ENCODE results near the gene CHL1. TPM values are rescaled to one million over a fixed set of nuclear protein-coding genes. Genes with fewer than 3 reads are reported as not detected.

CHL1 gene
- total RNA-seq, 1 experiment from 2014 or later: not detected

DNA sequence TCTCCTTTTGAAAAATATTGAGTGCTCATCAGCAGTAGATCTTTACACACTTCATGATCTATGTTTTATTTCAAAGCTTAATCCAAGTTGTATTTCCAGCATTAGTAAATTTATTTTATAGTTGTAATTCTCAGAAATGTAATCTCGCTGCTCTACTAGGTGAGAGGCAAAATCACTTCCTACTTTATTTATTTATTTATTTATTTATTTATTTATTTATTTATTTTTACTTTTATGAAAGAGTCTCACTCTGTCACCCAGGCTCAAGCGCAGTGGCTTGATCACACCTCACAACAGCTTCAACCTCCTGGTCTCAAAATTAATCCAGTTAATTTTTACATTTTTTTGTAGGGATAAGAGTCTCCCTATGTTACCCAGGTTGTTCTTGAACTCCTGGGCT lies 127.9 kb downstream of the CHL1 start:
- H3K36me3 ChIP-seq (ENCODE audit: low read depth): no peaks in the 10 kb centered on the region
- ChIA-PET CTCF (no interaction called here), POLR2A (ENCODE audit: unreplicated experiment) (no interaction called here)
- no peak overlapping the region for H3K4me2 ChIP-seq
- H3K4me1 ChIP-seq (replicated peaks; ENCODE audit: insufficient read depth): no peaks in the 10 kb centered on the region
- H2AFZ ChIP-seq: no peak overlapping the region
- H3K9me2 ChIP-seq (ENCODE audit: insufficient read depth): no peaks in the 10 kb centered on the region
- H4K20me1 ChIP-seq (ENCODE audit: insufficient read depth): no peaks in the 10 kb centered on the region
- H3F3A ChIP-seq (ENCODE audit: insufficient read depth, low read depth): no peaks in the 10 kb centered on the region
- no peak for TF ChIP-seq EZH2 (IDR thresholded peaks at IDR 0.05; ENCODE audit: low read depth)
- TF ChIP-seq, protein P1, sequence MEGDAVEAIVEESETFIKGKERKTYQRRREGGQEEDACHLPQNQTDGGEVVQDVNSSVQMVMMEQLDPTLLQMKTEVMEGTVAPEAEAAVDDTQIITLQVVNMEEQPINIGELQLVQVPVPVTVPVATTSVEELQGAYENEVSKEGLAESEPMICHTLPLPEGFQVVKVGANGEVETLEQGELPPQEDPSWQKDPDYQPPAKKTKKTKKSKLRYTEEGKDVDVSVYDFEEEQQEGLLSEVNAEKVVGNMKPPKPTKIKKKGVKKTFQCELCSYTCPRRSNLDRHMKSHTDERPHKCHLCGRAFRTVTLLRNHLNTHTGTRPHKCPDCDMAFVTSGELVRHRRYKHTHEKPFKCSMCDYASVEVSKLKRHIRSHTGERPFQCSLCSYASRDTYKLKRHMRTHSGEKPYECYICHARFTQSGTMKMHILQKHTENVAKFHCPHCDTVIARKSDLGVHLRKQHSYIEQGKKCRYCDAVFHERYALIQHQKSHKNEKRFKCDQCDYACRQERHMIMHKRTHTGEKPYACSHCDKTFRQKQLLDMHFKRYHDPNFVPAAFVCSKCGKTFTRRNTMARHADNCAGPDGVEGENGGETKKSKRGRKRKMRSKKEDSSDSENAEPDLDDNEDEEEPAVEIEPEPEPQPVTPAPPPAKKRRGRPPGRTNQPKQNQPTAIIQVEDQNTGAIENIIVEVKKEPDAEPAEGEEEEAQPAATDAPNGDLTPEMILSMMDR (conservative IDR thresholded peaks at IDR 0.05): no peak
- no peak overlapping the region for H3K4me3 ChIP-seq
- no peaks in the 10 kb centered on the region for H3K79me2 ChIP-seq (ENCODE audit: low read depth)
- no peak for DNase-seq
- BruUV-seq (replicated peaks): no TSS peak
- intact Hi-C loops (cut with micrococcal nuclease; ENCODE audit: unreplicated experiment): no loop called here
- no peaks in the 10 kb centered on the region for H3K9me3 ChIP-seq (ENCODE audit: insufficient read depth, low read depth)
- H3K27ac ChIP-seq: no peak overlapping the region
- no peaks in the 10 kb centered on the region for H3K27me3 ChIP-seq (ENCODE audit: insufficient read depth, low read depth)

DNA sequence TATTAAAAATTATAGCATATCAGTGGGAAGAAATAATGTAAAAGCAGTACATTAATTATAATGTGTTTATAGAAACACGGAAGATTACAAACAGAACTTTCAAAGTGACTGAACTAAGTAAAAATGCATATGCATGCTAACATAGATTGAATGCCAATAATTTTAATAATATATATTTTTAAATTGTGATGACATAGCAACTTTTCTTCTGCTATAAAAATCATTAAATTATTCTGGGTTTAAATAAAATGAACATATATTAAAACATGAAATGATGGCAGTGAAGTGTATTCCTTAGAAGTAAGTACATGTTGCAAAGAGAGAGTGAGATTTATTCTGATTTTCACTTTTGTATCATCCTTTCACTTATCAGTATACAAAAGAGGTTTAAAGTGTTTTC lies 128.9 kb downstream of the CHL1 start:
- Histone ChIP-seq H3K79me2 (ENCODE audit: low read depth) (no peaks in the 10 kb centered on the region), H3K9me3 (ENCODE audit: insufficient read depth, low read depth) (no peaks in the 10 kb centered on the region), H3K27me3 (ENCODE audit: insufficient read depth, low read depth) (no peaks in the 10 kb centered on the region), H3K4me2 (no peak overlapping the region), H4K20me1 (ENCODE audit: insufficient read depth) (no peaks in the 10 kb centered on the region), H3K36me3 (ENCODE audit: low read depth) (no peaks in the 10 kb centered on the region), H3K27ac (no peak overlapping the region), H3K9me2 (ENCODE audit: insufficient read depth) (no peaks in the 10 kb centered on the region), H3F3A (ENCODE audit: insufficient read depth, low read depth) (no peaks in the 10 kb centered on the region), H3K4me3 (no peak overlapping the region), H2AFZ (no peak overlapping the region), H3K4me1 (replicated peaks; ENCODE audit: insufficient read depth) (no peaks in the 10 kb centered on the region)
- no peak for DNase-seq
- intact Hi-C loops (cut with micrococcal nuclease; ENCODE audit: unreplicated experiment): no loop called here
- no peak for TF ChIP-seq EZH2 (IDR thresholded peaks at IDR 0.05; ENCODE audit: low read depth)
- TF ChIP-seq, protein P1 (conservative IDR thresholded peaks at IDR 0.05): no peak
- BruUV-seq (replicated peaks): no TSS peak
- POLR2A ChIA-PET (ENCODE audit: unreplicated experiment): no interaction called here
- CTCF ChIA-PET: no interaction called here

DNA sequence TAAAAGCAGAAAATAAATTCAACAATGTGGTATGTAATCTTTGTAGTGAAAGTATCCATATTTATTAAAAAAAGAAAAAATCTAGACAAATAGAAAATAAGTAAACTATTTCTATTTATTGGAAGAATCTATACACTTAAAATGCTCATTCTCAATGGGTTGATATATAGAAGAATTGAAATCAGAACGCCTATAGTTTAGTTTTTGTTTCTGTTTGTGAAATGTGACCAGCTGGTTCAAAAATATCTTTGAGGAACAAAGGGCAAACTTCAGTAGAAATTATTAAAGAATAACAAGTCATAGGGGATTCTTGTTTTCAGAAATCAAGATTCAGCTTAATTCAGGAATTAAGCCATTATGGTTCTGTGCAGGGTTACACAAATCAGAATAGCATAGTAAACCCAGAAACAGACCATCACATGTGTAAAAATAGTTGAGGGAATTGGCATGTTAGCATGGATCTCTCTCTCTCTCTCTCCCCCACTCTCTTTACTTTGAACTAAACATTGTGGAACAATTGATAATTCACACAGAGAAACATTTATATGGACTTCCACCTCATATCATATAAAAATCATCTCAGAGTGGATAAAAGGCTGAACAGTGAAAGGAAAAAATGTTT lies 134.0 kb downstream of the CHL1 start:
- H4K20me1 ChIP-seq (ENCODE audit: insufficient read depth): no peaks in the 10 kb centered on the region
- H3K9me3 ChIP-seq (ENCODE audit: insufficient read depth, low read depth): no peaks in the 10 kb centered on the region
- no peak overlapping the region for H3K4me2 ChIP-seq
- no peaks in the 10 kb centered on the region for H3K79me2 ChIP-seq (ENCODE audit: low read depth)
- no peaks in the 10 kb centered on the region for H3K9me2 ChIP-seq (ENCODE audit: insufficient read depth)
- no peaks in the 10 kb centered on the region for H3F3A ChIP-seq (ENCODE audit: insufficient read depth, low read depth)
- no peak for TF ChIP-seq EZH2 (IDR thresholded peaks at IDR 0.05; ENCODE audit: low read depth)
- TF ChIP-seq, protein P1 (conservative IDR thresholded peaks at IDR 0.05): no peak
- POLR2A ChIA-PET (ENCODE audit: unreplicated experiment): no interaction called here
- intact Hi-C loops (cut with micrococcal nuclease; ENCODE audit: unreplicated experiment): no loop called here
- no TSS peak for BruUV-seq (replicated peaks)
- no peaks in the 10 kb centered on the region for H3K36me3 ChIP-seq (ENCODE audit: low read depth)
- H3K4me3 ChIP-seq: no peak overlapping the region
- no peaks in the 10 kb centered on the region for H3K4me1 ChIP-seq (replicated peaks; ENCODE audit: insufficient read depth)
- no peak overlapping the region for H3K27ac ChIP-seq
- no peak overlapping the region for H2AFZ ChIP-seq
- H3K27me3 ChIP-seq (ENCODE audit: insufficient read depth, low read depth): no peaks in the 10 kb centered on the region
- no peak for DNase-seq
- CTCF ChIA-PET: no interaction called here
